Skin of body (tissue), 2 donors: ENCODE data around the gene LRP11. TPM values are rescaled to one million over a fixed set of nuclear protein-coding genes. Genes with fewer than 3 reads are reported as not detected.
"Not testable (repeated sequence)": the region's sequence is repeated elsewhere in the genome, so short reads cannot be mapped to it uniquely, and the experiment has no call there.

Experiments used
- DNase-seq: peaks from one replicate; lab custom pipeline; 2025; lab: John Stamatoyannopoulos, UW
- total RNA-seq: library from RNA; depleted of rRNA; stranded (reverse); fragments of >200 nt; gene quantifications from one replicate; pipeline ENCODE4 v1.2.3, GENCODE V29; 2014

The LRP11 gene
- total RNA-seq, 1 donor from 2014 or later, result 29.1 TPM

DNA sequence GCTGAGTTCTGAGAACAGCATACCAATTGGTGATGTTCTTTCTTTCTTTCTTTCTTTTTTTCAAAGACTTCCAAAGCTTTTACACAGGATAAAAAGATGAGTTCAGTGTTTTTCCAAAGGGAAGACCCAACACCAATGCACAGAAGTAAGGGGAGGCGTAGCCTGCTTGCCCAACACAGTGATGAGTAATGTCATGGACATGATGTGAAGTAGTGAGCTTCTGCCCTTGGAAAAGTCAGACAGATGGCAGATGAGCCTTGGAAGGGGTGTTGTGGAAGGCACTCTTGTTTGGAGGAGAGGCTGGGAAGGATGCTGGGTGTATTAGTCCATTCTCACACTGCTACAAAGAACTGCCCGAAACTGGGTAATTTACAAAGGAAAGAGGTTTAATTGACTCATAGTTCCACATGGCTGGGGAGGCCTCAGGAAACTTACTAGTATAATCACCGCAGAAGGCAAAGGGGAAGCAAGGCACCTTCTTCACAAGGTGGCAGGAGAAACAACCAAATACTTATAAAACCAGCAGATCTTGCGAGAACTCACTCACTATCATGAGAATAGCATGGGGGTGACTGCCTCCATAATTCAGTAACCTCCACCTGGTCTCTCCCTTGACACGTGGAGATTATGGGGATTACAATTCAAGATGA is 12.6 kb downstream of the LRP11 start:
- no peak for DNase-seq

DNA sequence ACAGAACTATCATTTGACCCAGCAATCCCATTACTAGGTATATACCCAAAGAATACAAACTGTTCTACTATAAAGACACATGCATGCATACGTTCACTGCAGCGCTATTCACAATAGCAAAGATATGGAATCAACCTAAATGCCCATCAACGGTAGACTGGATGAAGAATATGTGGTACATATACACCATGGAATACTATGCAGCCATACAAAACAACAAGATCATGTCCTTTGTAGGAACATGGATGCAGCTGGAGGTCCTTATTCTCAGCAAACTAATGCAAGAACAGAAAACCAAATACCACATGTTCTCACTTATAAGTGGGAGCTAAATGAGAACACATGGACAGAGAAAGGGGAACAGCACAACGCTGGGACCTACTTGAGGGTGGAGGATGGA is 15.8 kb downstream of the LRP11 start:
- DNase-seq, result not testable (repeated sequence)

DNA sequence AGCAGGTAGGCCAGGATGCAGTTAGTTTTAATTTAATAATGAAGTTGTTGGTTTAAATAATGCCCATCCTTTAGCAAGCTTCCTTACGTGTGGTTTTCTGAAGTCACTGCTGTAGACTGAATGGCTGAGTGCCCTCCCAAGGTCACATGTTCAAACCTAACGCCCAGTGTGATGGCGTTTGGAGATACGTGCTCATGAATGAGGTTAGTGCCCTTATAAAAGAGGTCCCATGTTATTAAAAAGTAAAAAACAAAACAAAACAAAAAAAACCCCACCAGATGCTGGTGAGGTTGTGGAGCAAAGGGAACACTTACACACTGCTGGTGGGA is 16.3 kb downstream of the LRP11 start:
- no peak for DNase-seq

DNA sequence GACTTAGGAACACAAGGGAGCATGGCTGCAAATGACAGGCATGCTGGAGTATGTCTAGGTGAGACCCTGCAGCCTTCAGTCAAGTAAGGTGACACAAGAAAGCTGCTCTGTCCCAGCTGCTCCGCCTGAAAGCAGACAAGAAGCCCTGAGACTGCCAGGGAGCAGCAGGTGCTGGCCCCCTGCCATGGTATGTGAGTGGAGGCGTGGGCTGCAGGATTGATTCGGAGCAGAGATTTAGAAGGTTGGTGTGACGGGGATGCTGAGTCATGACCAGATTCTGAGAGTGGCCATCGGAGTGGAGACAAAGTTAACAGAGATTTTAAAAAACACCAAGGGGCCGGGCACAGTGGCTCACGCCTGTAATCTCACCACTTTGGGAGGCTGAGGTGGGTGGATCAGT is 17.8 kb downstream of the LRP11 start:
- DNase-seq, result no peak

DNA sequence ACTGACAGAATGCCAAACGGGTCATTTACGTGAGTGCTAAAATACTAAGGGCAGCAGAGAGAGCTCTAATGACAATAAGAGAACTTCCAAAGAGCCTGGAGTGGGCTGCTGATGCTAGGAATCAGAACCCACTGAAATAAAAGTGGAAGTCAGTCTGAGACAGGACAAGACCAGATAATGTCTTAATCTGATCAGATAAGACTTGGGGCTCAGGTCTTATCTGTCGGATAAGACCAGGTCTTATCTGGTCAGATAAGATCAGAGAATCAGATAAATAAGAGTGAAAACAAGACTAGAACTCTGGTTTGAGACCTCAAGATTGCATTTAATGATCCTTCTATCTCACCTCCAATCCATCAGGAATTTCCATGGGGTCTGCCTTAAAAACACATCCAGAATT is 18.6 kb downstream of the LRP11 start:
- no peak for DNase-seq

DNA sequence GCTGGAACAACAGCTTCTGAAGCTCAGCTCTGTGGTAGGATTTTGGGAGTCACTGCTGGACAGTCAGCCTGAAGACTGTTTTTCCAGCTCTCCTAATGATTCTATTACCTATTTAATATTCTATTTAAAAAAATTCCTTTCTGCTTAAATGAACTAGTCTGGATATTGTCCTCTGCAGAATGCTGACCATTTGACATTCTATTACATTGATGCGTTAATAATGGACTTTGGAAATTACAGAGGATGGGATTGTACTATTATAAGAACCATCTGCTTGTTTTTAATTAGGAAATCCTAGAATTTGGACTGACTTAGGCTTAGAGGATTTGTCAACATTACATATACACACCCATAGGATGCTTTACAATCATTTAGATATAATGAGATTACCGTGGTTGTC is 19.7 kb downstream of the LRP11 start:
- no peak for DNase-seq

DNA sequence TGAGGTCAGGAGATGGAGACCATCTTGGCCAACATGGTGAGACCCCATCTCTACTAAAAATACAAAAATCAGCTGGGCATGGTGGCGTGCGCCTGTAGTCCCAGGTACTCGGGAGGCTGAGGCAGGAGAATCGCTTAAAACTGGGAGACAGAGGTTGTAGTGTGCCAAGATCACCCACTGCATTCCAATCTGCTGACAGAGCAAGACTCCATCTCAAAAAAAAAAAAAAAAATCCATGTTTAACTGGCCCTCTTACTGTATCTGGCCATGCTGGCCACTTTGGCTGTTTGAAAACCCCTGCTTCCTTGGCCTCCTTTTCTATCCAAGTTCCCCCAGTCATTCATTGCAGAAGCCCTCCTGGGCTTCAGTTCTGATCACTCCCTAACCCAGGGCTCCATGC is 20.1 kb downstream of the LRP11 start:
- not testable (repeated sequence) for DNase-seq

DNA sequence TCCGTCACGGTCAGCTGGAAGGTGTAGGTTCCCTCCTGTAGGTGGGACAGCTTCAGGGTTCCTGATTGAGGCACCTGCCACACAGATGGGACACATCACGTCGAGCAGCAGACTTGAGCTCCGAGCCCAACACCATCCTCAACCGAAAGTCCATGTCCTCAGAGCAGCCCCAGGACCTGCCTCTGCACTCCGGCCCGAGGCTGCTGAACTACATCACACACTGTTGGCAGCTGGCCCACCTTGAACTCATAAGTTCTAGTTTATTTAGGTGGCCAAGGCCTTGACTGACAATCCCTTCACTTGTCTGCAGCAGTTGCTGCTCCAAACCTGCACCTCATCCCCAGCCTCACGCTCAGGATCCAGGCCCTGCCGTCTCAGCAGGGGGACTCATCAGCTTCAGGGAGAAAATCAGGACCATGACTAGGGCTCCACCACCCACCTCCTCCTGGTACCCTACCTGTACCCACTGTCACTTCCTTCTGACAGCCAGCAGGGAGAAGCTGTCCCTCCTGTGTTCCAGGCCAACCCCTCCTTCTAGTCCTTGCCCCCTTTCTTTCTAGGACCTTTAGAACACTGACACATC is 21.0 kb downstream of the LRP11 start:
- DNase-seq, result no peak

DNA sequence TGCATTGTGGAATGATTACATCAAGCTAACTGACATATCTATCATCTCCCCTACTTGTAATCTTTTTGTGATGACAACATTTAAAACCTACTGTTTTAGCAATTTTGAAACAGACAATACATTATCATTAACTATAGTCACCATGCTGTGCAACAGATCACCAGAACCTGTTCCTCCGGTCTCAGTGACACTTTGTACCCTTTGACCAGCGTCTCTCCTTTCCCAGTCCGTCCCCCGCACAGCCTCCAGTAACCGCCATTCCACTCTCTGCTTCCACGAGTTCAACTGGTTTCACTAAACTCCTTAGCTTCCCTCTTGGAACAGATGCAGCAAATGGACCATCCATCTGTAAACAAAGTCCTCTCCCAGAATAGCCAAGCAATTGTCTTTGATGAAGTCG is 21.8 kb downstream of the LRP11 start:
- no peak for DNase-seq

DNA sequence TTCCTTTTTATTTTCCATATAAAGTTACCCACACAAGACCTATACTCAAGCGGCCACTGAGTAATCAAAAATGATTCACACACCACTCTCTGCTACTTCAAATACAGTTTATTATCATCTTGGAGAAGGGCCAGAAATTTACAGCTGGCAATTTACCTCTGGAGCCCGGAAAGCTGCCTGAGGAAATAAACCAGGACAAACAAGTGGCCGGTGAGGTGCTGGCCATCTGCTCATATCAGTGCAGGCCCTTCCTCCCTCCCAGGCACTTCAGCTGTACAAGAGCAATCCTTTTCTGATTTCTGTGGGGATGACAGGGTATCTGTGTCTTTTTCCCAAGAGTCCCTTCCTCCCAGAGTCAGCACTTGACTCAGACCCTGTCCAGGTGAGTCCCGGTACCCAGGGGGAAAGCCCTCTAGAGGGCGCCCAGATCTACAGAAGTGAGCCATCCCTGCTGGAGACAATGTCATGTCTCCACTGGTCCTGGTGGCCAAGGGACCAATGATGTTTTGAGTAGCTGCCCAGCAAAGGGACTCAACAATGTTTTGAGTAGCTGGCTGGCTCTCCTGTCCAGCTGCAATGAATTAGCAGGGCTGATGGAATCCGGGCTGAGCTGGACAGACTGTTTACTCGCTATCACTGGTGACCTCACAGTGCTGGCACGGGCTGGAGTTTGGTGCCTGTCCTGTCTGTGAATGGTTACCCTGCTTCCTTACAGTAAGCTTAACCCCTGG is 23.6 kb downstream of the LRP11 start:
- peak; percentile 52 for DNase-seq

DNA sequence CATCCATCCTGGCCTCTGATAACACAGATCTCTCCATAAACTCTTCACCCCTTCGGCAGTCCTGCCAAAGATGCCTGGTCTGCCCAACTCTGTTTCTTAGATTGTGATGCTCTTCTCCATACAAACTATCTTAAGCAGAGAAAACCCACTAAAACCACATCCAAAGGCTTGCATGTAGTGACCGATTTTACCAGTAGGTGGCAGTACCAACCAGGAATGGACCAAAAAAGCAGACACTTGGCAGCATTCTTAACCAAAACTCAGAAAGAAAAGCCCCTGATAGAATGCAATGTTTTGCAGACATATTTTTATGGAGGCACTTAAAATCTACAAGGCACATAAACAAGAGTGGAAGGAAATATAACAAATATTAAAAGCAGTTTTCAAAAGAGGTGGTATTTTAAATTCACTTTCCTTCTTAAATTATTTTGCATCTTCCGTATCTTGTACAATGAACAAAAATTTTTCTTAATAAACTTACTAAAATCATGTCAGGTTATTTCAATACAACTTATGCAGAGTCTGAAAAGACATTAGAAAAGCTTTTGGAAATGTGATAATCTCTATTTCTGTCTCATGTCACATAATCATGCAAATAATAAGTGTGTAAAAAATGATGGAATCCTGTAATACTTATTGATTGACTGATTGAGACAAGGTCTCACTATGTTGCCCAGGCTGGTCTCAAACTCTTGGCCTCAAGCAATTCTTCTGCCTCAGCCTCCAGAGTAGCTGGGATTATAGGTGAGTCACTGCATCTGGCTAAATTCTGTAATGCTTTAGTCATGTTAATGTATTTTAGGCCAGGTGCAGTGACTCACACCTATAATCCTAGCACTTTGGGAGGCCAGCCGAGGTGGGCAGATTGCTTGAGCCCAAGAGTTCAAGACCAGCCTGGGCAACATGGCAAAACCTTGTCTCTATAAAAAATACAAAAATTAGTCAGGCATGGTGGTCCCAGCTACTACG is 29.4 kb downstream of the LRP11 start:
- DNase-seq, result peak; percentile 56

DNA sequence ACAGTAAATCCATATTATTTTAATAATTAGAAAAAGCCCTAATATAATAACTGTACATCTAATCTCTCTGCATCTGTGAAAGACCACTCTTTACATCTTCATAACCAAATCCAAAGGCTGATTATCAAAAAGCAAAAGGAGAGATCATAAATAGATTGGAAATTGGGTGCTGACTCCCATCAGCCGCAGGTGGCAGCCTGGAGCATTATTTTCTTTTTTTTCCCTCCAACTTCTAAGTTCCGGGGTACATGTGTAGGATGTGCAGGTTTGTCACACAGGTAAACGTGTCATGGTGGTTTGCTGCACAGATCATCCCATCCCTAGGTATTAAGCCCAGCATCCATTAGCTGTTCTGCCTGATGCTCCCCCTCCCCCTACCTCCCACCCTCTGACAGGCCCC is 30.5 kb downstream of the LRP11 start:
- DNase-seq, result no peak

DNA sequence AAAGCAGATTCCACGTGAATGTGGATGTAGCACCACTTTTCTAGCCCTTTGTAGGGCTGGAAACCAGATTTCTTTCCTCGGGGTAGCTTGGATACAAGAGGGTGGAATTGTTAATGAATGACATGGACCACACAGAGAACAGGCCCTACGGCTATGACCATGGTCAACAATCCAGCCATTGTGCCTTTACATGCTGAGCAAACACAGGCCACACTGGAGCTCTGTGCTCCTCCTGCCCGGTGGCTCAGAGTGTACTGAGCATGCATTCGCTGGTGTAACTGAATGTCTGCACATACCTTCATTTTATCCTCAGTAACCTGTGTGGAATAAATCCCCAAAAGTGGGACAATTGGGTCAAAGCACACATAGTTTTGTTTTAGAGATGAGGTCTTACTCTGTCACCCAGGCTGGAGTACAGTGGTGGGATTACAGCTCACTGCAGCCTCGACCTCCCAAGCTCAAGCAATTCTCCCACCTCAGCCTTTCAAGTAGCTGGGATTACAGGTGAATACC is 32.8 kb downstream of the LRP11 start:
- peak; percentile 75 for DNase-seq

DNA sequence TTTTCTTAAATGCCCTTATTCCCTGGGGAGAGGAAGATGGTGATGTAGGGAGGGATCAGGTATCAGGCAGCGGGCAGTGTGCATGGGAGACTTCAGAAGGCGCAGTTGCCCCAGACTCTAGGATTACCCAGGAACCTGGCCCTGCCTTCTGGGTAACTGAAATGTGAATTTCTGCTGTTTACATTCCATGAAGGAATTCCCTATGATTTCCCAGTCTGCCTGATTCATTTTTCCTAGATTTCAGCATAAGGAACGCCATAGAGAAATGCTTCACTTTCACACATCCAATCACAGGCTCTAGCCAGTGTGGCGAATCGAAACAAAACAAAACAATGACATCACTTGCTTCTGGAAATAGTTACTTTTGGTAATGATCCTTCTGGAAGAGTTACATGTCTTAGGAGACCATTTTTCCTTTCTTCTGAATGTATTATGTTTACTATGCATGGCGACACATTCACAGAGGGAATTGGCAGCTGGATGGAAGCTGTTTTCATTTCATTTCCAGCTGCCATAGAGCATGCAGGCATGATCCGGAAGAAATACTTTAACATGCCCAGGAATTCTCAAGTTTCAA is 33.3 kb downstream of the LRP11 start:
- peak; percentile 82 for DNase-seq

DNA sequence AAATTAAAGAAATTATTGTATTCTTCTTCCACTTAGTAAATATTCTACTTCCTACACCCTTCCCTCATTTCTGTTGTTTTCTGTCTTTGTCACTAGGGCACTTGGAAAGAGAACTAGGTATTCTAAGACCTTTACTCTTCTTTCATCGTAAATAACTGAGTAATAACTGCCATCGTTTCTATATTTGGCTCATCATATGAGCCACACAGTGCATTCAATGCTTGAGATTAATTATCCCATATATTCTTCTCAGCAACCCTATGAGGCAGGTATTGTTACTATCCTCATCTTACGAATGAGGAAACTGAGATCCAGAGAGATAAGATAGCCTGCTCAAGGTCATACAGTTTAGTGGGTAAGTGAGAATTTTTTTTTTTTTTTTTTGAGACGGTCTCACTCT is 38.9 kb downstream of the LRP11 start:
- no peak for DNase-seq

DNA sequence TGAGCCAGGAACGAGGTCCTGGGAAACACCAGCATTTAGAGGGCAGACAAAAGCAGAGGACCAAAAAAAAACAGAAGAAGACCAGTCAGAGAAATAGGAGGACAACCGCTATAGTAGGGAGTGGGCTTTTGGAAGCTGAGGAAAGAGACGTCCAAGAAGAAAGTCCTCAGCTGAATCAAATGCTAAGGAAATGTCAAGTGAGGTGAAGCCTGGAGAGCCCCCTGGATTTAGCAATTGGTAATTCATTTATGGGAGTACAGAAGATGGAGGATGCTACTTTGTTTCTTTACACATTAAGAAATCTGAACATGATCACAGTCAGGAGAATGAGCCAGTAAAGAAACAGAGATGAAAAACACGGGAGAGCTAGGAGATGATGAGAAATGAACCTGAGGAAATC is 41.1 kb downstream of the LRP11 start:
- no peak for DNase-seq

DNA sequence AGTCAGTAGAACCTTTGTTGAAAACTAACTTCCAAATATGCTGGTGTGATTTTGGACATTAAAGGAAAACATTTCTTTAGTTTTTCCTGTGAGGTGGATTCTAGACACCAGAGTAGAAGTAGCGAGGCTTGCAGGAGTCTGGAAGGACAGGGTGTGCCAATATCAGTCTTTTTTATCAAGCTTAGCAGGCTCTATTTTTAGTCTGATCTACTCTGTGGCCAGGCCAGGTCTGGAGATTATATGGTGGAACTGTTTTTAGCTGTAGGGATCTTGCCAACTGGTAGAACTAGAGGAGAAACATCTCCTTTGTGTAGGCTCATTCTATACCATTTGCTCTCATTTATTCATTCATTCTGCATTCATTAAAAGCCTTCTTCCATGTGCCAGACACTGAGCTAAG is 42.7 kb downstream of the LRP11 start:
- DNase-seq, result no peak

DNA sequence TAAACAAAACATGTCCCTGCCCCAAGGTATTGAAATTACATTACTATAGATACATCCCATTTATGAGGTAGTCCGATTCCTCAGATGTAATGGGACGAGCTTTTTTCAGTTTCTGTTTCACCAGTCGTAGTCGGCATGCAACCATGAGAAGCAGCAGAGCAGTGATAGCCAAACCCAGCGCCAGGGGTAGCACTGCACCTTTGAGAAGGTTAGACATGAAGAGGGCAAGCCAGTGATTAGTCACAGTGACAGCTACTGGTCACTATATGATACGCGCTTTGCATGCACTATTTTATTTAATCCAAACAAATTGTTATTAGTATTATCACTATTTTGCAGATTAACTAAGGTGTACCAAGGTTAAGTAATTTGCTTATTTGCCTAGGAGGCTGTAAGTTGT is 43.7 kb downstream of the LRP11 start:
- DNase-seq, result no peak

DNA sequence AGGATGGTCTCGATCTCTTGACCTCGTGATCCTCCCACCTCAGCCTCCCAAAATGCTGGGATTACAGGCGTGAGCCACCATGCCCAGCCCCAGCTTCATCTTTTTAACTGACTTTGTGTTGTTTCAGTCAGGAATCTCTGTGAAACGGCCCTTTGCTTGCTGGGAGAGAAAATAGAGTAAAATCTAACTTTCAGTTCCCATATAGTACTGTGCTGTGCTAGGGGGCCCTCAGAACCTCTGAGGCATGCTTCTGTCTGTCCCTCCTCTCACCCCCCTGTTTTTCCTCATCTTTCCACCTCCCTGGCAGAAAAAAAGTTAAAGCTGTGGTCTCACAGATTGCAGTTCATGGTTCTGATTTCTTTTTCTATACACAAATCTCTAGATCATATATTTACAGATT is 48.4 kb downstream of the LRP11 start:
- no peak for DNase-seq

DNA sequence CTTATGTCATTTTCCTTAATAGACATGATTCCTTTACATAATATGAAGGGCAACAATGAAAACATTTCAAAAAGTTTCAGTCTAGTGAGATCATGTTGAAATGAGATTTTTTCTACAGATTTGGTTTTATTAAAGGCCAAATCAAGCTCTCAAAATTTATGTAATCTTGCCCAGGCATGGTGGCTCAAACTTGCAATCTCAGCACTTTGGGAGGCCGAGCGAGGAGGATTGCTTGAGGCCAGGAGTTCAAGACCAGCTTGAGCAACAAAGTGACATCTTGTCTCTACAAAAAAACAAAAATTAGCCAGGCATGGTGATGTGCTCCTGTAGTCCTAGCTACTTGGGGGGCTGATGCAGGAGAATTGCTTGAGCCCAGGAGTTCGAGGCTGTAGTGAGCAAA is 50.8 kb downstream of the LRP11 start:
- DNase-seq, result no peak

DNA sequence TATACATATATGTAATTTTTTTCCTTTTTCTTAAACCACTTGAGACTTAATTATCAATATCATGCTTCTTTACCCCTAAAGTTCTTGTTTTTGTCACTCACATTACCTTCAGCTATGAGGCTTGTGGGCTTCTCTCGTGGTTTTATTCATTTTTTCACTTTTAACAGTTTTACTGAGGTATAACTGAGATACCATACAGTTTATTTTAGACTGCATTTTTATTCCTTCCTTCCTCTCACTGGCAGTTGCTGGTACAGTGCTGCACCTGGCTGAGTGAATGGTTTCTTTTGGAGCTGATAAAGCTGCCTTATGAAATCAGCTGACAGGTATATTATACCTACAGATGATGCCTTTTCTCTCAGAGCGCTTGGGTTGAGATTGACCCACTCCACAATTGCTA is 54.4 kb downstream of the LRP11 start:
- no peak for DNase-seq
